H9 (cell line): ENCODE measurements around the gene STARD3NL. TPM values are rescaled to one million over a fixed set of nuclear protein-coding genes. Genes with fewer than 3 reads are reported as not detected.

Source experiments
- DNase-seq: peaks from one replicate; pipeline ENCODE4 v3.0.0-alpha.2; 2017
- H2AFZ ChIP-seq: one replicate; pipeline ENCODE4 v1.6.1; 2013; ENCODE audit warnings: mild to moderate bottlenecking, low read length, control low read depth, moderate library complexity
- H2AK5ac ChIP-seq: 2 replicates; pipeline ENCODE4 v1.6.1; 2013; ENCODE audit warnings: low read length, control low read depth, mixed read lengths; ENCODE audit not compliant: insufficient read length
- H2BK120ac ChIP-seq: one replicate; pipeline ENCODE4 v1.6.1; 2013; ENCODE audit warnings: low read depth, mild to moderate bottlenecking, low read length, control low read depth, inconsistent platforms; ENCODE audit not compliant: poor library complexity, severe bottlenecking
- H2BK12ac ChIP-seq: 2 replicates; pipeline ENCODE4 v1.6.1; 2013; ENCODE audit warnings: low read length, control low read depth, mixed read lengths, low read depth; ENCODE audit not compliant: insufficient read length
- H2BK15ac ChIP-seq: 2 replicates; pipeline ENCODE4 v1.6.1; 2013; ENCODE audit warnings: low read depth, low read length, control low read depth
- H2BK20ac ChIP-seq: one replicate; pipeline ENCODE4 v1.6.1; 2013; ENCODE audit warnings: low read depth, mild to moderate bottlenecking, low read length, control low read depth, inconsistent platforms; ENCODE audit not compliant: poor library complexity, severe bottlenecking
- H2BK5ac ChIP-seq: 2 replicates; pipeline ENCODE4 v1.6.1; 2013; ENCODE audit warnings: low read length, control low read depth, mixed read lengths; ENCODE audit not compliant: insufficient read length
- H3K14ac ChIP-seq: 2 replicates; pipeline ENCODE4 v1.6.1; 2013; ENCODE audit warnings: low read length, control low read depth; ENCODE audit not compliant: insufficient read depth
- H3K18ac ChIP-seq: 2 replicates; pipeline ENCODE4 v1.6.1; 2013; ENCODE audit warnings: low read depth, mild to moderate bottlenecking, mixed read lengths, low read length, control low read depth; ENCODE audit not compliant: insufficient read length
- H3K23ac ChIP-seq: 2 replicates; pipeline ENCODE4 v1.6.1; 2013; ENCODE audit warnings: low read length, control low read depth, mixed read lengths, low read depth; ENCODE audit not compliant: insufficient read length
- H3K23me2 ChIP-seq: 2 replicates; pipeline ENCODE4 v1.6.1; 2013; ENCODE audit warnings: low read depth, mild to moderate bottlenecking, mixed read lengths, low read length, control low read depth; ENCODE audit not compliant: insufficient read length, poor library complexity, severe bottlenecking
- H3K27ac ChIP-seq: 2 replicates; pipeline ENCODE4 v1.5.1; 2013; ENCODE audit warnings: low read length, control low read depth, mixed read lengths, low read depth; ENCODE audit not compliant: insufficient read length
- H3K27me3 ChIP-seq: 2 replicates; pipeline ENCODE4 v1.6.1; 2013; ENCODE audit warnings: low read length, control low read depth, inconsistent platforms; ENCODE audit not compliant: insufficient read depth
- H3K4ac ChIP-seq: 2 replicates; pipeline ENCODE4 v1.6.1; 2013; ENCODE audit warnings: low read depth, mild to moderate bottlenecking, control low read depth, inconsistent platforms, low read length, moderate library complexity
- H3K4me1 ChIP-seq: 2 replicates; pipeline ENCODE4 v1.6.1; 2013; ENCODE audit warnings: low read length, control low read depth, inconsistent platforms; ENCODE audit not compliant: insufficient read depth
- H3K4me2 ChIP-seq: 2 replicates; pipeline ENCODE4 v1.6.1; 2013; ENCODE audit warnings: low read length, control low read depth, mixed read lengths; ENCODE audit not compliant: insufficient read length, insufficient read depth
- H3K56ac ChIP-seq: 2 replicates; pipeline ENCODE4 v1.6.1; 2013; ENCODE audit warnings: low read depth, mild to moderate bottlenecking, mixed read lengths, low read length, control low read depth; ENCODE audit not compliant: insufficient read length
- H3K79me1 ChIP-seq: 2 replicates; pipeline ENCODE4 v1.6.1; 2013; ENCODE audit warnings: low read depth, mild to moderate bottlenecking, moderate library complexity, low read length, control low read depth, inconsistent platforms; ENCODE audit not compliant: insufficient read depth, poor library complexity, severe bottlenecking
- H3K79me2 ChIP-seq: 2 replicates; pipeline ENCODE4 v1.6.1; 2013; ENCODE audit warnings: low read length, control low read depth, inconsistent platforms; ENCODE audit not compliant: insufficient read depth
- H3K9ac ChIP-seq: 2 replicates; pipeline ENCODE4 v1.6.1; 2013; ENCODE audit warnings: low read length, control low read depth, mixed read lengths; ENCODE audit not compliant: insufficient read length; ENCODE audit errors: extremely low read depth
- H3K9me3 ChIP-seq: one replicate; pipeline ENCODE4 v1.6.1; 2013; ENCODE audit warnings: low read depth, low read length, inconsistent platforms; ENCODE audit not compliant: control insufficient read depth
- H3T11ph ChIP-seq: one replicate; pipeline ENCODE4 v1.6.1; 2013; ENCODE audit warnings: mild to moderate bottlenecking, low read length, control low read depth, inconsistent platforms
- H4K20me1 ChIP-seq: one replicate; pipeline ENCODE4 v1.6.1; 2013; ENCODE audit not compliant: control insufficient read depth, insufficient read length, insufficient read depth
- H4K5ac ChIP-seq: 2 replicates; pipeline ENCODE4 v1.6.1; 2013; ENCODE audit warnings: low read depth, mild to moderate bottlenecking, mixed read lengths, low read length, control low read depth; ENCODE audit not compliant: insufficient read length
- H4K8ac ChIP-seq: replicated peaks from 2 replicates; pipeline ENCODE4 v1.6.1; 2013; ENCODE audit warnings: low read length, control low read depth, mixed read lengths, low read depth; ENCODE audit not compliant: insufficient read length
- H4K91ac ChIP-seq: 2 replicates; pipeline ENCODE4 v1.6.1; 2013; ENCODE audit warnings: low read depth, mild to moderate bottlenecking, moderate library complexity, mixed read lengths, low read length, control low read depth; ENCODE audit not compliant: insufficient read length
- H3K27ac Mint-ChIP-seq, 3 experiments: 2 replicates in 2 of 3; 3 replicates in 1 of 3; pipeline ENCODE4 v1.8.0; 2020 to 2021; ENCODE audit warnings: mixed read lengths in 3 of 3, mild to moderate bottlenecking in 1 of 3, moderate library complexity in 1 of 3
- H3K27me3 Mint-ChIP-seq: 2 replicates; pipeline ENCODE4 v1.8.0; 2021; ENCODE audit warnings: low read depth, mild to moderate bottlenecking, moderate library complexity, mixed read lengths
- H3K36me3 Mint-ChIP-seq, 3 experiments: 2 replicates in 2 of 3; 3 replicates in 1 of 3; pipeline ENCODE4 v1.8.0; 2020 to 2021; ENCODE audit warnings: low read depth in 3 of 3, mixed read lengths in 3 of 3; ENCODE audit not compliant: insufficient read depth in 1 of 3
- H3K4me1 Mint-ChIP-seq, 2 experiments: 2 replicates each; pipeline ENCODE4 v1.8.0; 2020; ENCODE audit warnings: mixed read lengths in 2 of 2
- H3K4me3 Mint-ChIP-seq, 2 experiments: 2 replicates in 1 of 2; 3 replicates in 1 of 2; pipeline ENCODE4 v1.8.0; 2020 to 2021; ENCODE audit warnings: mild to moderate bottlenecking in 2 of 2, mixed read lengths in 2 of 2, moderate library complexity in 1 of 2
- H3K9me3 Mint-ChIP-seq, 2 experiments: 2 replicates in 1 of 2; 3 replicates in 1 of 2; pipeline ENCODE4 v1.8.0; 2020; ENCODE audit warnings: mild to moderate bottlenecking in 2 of 2, mixed read lengths in 2 of 2, moderate library complexity in 1 of 2
- CTCF ChIP-seq: fragments of 200-600 bp; sonication (generic); conservative IDR thresholded peaks from 3 replicates; pipeline ENCODE4 v1.8.0; 2021; ENCODE audit warnings: antibody characterized with exemption, mild to moderate bottlenecking
- WGBS: extraction: QIAGEN DNeasy Blood & Tissue Kit; methylation state at CpG from one replicate; pipeline ENCODE4 v1.1.7; 2013; ENCODE audit warnings: missing lambda C conversion rate, low lambda C conversion rate, mixed read lengths; ENCODE audit not compliant: insufficient read length; ENCODE audit errors: extremely low coverage; 5-methylcytosine and 5-hydroxymethylcytosine counted together
- total RNA-seq: library from RNA; stranded (reverse); gene quantifications from 2 replicates; pipeline ENCODE4 v1.2.1, GENCODE V29; 2021

STARD3NL gene
- total RNA-seq, 1 experiment from 2014 or later = 36.5 TPM

GRCh38 chr7:38222481-38223096 is 44.5 kb downstream of the STARD3NL start:
- Histone ChIP-seq H4K5ac (no peak overlapping the region), H3K79me1 (no peaks in the 10 kb centered on the region), H3K23ac (no peak overlapping the region), H2BK5ac (no peak overlapping the region), H3K27ac (no peak overlapping the region), H2AFZ (no peak overlapping the region), H3K18ac (no peak overlapping the region), H2BK15ac (no peak overlapping the region), H3K4me1 (no peaks in the 10 kb centered on the region), H2AK5ac (no peak overlapping the region), H4K20me1 (no peaks in the 10 kb centered on the region), H4K91ac (no peak overlapping the region), H3K9ac (no peak overlapping the region), H3K14ac (no peak overlapping the region), H3K4ac (no peak overlapping the region), H4K8ac (no peak overlapping the region), H3K27me3 (no peaks in the 10 kb centered on the region), H3K4me2 (no peak overlapping the region), H3K79me2 (no peaks in the 10 kb centered on the region), H3T11ph (no peak overlapping the region), H3K9me3 (no peaks in the 10 kb centered on the region), H2BK20ac (no peak overlapping the region), H3K56ac (no peak overlapping the region), H2BK12ac (no peak overlapping the region), H3K23me2 (no peaks in the 10 kb centered on the region), H2BK120ac (no peak overlapping the region)
- H3K27me3 Mint-ChIP-seq = no peaks in the 10 kb centered on the region
- DNase-seq = no peak
- H3K4me3 Mint-ChIP-seq = no peak overlapping the region
- TF ChIP-seq CTCF = peak; percentile 84
- H3K9me3 Mint-ChIP-seq = no peaks in the 10 kb centered on the region
- no CpG with 5 or more reads among the region's 5 CpGs for WGBS
- peaks cover 9 to 35% (median 35%) of the 10 kb centered on the region in 3 experiments for H3K36me3 Mint-ChIP-seq
- no peak overlapping the region; a peak in 1 of 7 replicates for H3K27ac Mint-ChIP-seq
- peaks cover 0 to 2% of the 10 kb centered on the region in 2 experiments; a peak in 1 of 4 replicates for H3K4me1 Mint-ChIP-seq
